ENCODE results near the gene TMEM165. TPM values are rescaled to one million over a fixed set of nuclear protein-coding genes. Genes with fewer than 3 reads are reported as not detected.

TMEM165 gene
- total and polyA plus RNA-seq, 2 donors from 2014 or later: 43.2 to 114 TPM

DNA sequence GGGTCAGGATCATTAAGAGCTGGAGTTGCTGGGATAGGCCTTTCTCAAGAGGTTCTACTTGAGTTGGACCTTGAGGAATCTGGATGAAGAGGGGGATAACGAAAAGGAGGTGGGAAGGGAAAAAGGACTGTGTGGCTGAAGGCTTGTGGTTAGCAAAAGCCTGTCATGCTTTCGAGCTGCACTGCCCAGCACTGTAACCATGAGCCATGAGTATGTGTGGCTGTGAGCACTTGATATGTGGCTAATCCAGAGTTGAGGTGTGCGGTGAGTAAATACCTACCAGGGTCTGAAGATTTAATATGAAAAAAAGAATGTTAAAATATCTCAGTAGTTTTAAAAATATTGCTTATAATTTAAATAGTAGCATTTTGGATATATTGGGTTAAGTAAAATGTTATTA is 11.4 kb downstream of the TMEM165 start:
- Histone ChIP-seq H3K9me3 (ENCODE audit: control insufficient read depth in 2 of 3, insufficient read depth in 1 of 3, low read length in 3 of 3) (no peaks in the 10 kb centered on the region), H3K27me3 (ENCODE audit: control insufficient read depth, insufficient read depth, low read length) (no peaks in the 10 kb centered on the region), H3K4me3 (ENCODE audit: low read length in 3 of 3) (no peak overlapping the region), H3K36me3 (ENCODE audit: control insufficient read depth in 2 of 3, insufficient read depth in 3 of 3, low read length in 3 of 3) (peaks cover 0 to 4% (median 0%) of the 10 kb centered on the region in 3 donors), H3K9ac (ENCODE audit: low read length in 3 of 3) (no peak overlapping the region), H3K4me1 (ENCODE audit: control insufficient read depth in 2 of 3, insufficient read depth in 2 of 3, low read depth in 1 of 3, low read length in 3 of 3) (no peaks in the 10 kb centered on the region), H3K27ac (ENCODE audit: low read depth in 2 of 2, low read length in 2 of 2) (no peak overlapping the region)
- DNase-seq (no peak), FAIRE-seq (no peak)
- intact Hi-C loops (cut with DNase I): no loop called here
- TF ChIP-seq, protein P1, sequence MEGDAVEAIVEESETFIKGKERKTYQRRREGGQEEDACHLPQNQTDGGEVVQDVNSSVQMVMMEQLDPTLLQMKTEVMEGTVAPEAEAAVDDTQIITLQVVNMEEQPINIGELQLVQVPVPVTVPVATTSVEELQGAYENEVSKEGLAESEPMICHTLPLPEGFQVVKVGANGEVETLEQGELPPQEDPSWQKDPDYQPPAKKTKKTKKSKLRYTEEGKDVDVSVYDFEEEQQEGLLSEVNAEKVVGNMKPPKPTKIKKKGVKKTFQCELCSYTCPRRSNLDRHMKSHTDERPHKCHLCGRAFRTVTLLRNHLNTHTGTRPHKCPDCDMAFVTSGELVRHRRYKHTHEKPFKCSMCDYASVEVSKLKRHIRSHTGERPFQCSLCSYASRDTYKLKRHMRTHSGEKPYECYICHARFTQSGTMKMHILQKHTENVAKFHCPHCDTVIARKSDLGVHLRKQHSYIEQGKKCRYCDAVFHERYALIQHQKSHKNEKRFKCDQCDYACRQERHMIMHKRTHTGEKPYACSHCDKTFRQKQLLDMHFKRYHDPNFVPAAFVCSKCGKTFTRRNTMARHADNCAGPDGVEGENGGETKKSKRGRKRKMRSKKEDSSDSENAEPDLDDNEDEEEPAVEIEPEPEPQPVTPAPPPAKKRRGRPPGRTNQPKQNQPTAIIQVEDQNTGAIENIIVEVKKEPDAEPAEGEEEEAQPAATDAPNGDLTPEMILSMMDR (IDR thresholded peaks at IDR 0.05; ENCODE audit: borderline replicate concordance, extremely low read depth, insufficient read depth): no peak

DNA sequence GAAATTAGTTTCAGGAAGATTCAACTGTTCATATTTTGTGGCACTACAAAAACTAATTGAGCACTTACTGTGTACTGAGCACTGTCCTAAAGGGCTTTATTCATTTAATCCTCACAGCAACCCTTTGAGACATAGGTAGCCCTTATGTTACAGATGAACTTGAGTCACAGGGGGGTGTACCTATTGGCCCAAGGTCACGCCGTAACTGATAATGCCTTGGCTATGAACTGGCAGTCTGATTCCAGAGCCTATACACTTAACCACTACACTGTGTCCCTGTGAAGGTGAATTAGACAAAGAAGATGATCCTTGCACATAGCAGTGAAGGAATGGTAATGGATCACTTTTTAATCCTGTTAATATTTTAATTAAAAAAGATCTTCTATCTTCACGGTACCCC is 12.0 kb downstream of the TMEM165 start:
- intact Hi-C loops (cut with DNase I): no loop called here
- no peak for FAIRE-seq
- no peaks in the 10 kb centered on the region for H3K4me1 ChIP-seq (ENCODE audit: control insufficient read depth in 2 of 3, insufficient read depth in 2 of 3, low read depth in 1 of 3, low read length in 3 of 3)

DNA sequence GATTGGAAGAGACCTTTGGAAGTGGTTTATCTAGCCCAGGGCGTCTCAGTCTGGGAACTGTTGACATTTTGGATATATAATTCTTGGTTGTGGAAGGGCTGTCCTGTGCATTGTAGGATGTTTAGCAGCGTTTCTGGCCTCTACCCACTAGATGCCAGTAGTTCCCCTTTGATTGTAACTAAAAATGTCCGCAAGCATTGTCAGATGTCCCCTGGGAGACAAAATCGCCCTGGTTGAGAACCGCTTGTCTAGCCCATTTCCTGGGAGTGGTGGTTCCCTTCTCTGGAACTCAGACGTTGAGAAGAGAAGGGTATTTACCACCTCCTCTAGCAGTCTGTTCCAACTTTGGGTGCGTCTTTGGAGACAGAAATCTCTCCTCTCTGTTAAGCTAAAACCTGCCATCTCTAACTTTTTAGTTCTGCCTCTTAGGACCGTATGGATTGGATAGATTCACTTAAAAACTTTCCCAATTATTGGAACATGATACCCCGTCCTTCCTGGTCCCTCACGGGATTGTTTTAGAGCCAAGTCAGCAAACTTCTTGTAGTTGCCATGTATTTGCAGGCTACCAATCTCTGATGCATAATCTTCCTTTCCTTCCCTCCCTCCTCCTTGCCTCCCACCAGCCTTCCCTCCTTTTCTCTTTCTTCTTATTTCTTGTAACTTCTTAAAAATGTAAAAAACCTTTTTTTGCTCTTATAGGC is 13.9 kb downstream of the TMEM165 start:
- FAIRE-seq: no peak
- H3K4me3 ChIP-seq (ENCODE audit: low read length in 3 of 3): peak overlapping the region in 1 of 3 donors; percentile 15
- no peaks in the 10 kb centered on the region for H3K9me3 ChIP-seq (ENCODE audit: control insufficient read depth in 2 of 3, insufficient read depth in 1 of 3, low read length in 3 of 3)
- no peaks in the 10 kb centered on the region for H3K36me3 ChIP-seq (ENCODE audit: control insufficient read depth in 2 of 3, insufficient read depth in 3 of 3, low read length in 3 of 3)
- TF ChIP-seq, protein P1 (IDR thresholded peaks at IDR 0.05; ENCODE audit: borderline replicate concordance, extremely low read depth, insufficient read depth): peak; percentile 10
- H3K27ac ChIP-seq (ENCODE audit: low read depth in 2 of 2, low read length in 2 of 2): no peak overlapping the region
- intact Hi-C loops (cut with DNase I): no loop called here
- H3K9ac ChIP-seq (ENCODE audit: low read length in 3 of 3): no peak overlapping the region
- no peaks in the 10 kb centered on the region for H3K27me3 ChIP-seq (ENCODE audit: control insufficient read depth, insufficient read depth, low read length)
- H3K4me1 ChIP-seq (ENCODE audit: control insufficient read depth in 2 of 3, insufficient read depth in 2 of 3, low read depth in 1 of 3, low read length in 3 of 3): no peaks in the 10 kb centered on the region
- DNase-seq: peak in 2 of 5 donors; percentile 13 to 23

More for the DNA sequence above, 12.0 kb downstream of the TMEM165 start:
- Histone ChIP-seq H3K9ac (ENCODE audit: low read length in 3 of 3) (no peak overlapping the region), H3K4me3 (ENCODE audit: low read length in 3 of 3) (no peak overlapping the region), H3K36me3 (ENCODE audit: control insufficient read depth in 2 of 3, insufficient read depth in 3 of 3, low read length in 3 of 3) (peaks cover 0 to 4% (median 0%) of the 10 kb centered on the region in 3 donors), H3K27ac (ENCODE audit: low read depth in 2 of 2, low read length in 2 of 2) (no peak overlapping the region), H3K9me3 (ENCODE audit: control insufficient read depth in 2 of 3, insufficient read depth in 1 of 3, low read length in 3 of 3) (no peaks in the 10 kb centered on the region), H3K27me3 (ENCODE audit: control insufficient read depth, insufficient read depth, low read length) (no peaks in the 10 kb centered on the region)
- DNase-seq: no peak
- TF ChIP-seq, protein P1 (IDR thresholded peaks at IDR 0.05; ENCODE audit: borderline replicate concordance, extremely low read depth, insufficient read depth): no peak
